Lower leg skin (tissue), 4 donors: ENCODE results near the gene PSG11. TPM values are rescaled to one million over a fixed set of nuclear protein-coding genes. Genes with fewer than 3 reads are reported as not detected.
"Not testable (repeated sequence)": the region's sequence is repeated elsewhere in the genome, so short reads cannot be mapped to it uniquely, and the experiment has no call there.

Experiments
- DNase-seq, 2 donors: peaks; one replicate each; pipeline ENCODE4 v3.0.0-alpha.2; 2019; ENCODE audit warnings: low spot score in 2 of 2
- H3K4me3 ChIP-seq: fragments of 200-600 bp; sonication (generic); 2 replicates; pipeline ENCODE4 v1.5.1; 2017; ENCODE audit warnings: mild to moderate bottlenecking, low read depth; ENCODE audit not compliant: poor library complexity, severe bottlenecking
- POLR2A ChIP-seq, 2 donors: fragments of 450-650 bp; IDR thresholded peaks; one replicate each; pipeline ENCODE4 v1.6.1; 2016 to 2017; ENCODE audit warnings: antibody characterized with exemption in 2 of 2, mild to moderate bottlenecking in 1 of 2, moderate library complexity in 1 of 2
- WGBS, 2 donors: methylation state at CpG; one replicate each; pipeline ENCODE4 v1.1.5; 2018; 5-methylcytosine and 5-hydroxymethylcytosine counted together
- intact Hi-C: fragments of 100-400 bp; cut with DNase I; formaldehyde crosslinking; loops from one replicate; pipeline ENCODE4 v1.15.0; 2023; ENCODE audit warnings: low total_unique reads
- total RNA-seq, 4 donors: library from RNA; depleted of rRNA; stranded (reverse); fragments of >200 nt; gene quantifications; one replicate each; pipeline ENCODE4 v1.1.0, GENCODE V29; 2016
- TF ChIP-seq, protein P1 (sequence below), 3 donors: fragments of 450-650 bp; IDR thresholded peaks; one replicate each; pipeline ENCODE4 v1.5.1; 2016; ENCODE audit warnings: antibody characterized with exemption in 3 of 3, mild to moderate bottlenecking in 3 of 3, moderate library complexity in 2 of 3

PSG11 gene
- total RNA-seq, 4 donors from 2014 or later: not detected

DNA sequence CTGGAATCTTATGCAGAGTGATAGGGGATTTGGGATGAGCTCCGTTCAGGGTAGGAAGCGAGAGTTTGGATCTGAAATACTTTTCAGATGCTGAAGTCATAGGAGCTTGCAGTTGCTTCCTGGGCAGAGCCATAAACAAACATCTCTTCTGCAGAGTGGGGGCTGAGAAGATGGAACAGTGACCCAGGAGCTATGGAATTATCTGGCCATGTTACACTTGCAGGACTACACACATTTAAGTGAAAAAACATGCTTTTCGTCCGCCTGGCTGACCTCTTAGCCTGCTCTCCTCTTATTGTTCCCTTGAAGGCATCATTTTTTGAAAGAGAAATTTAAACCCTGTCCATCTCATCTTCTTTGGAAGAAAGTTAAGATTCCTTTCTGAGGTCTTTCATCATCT, 40.7 kb downstream of the PSG11 start:
- intact Hi-C loops: no loop called here
- WGBS, 2 donors: 68 to 73% methylated on average over 4 of the region's 4 CpGs
- DNase-seq: no peak
- TF ChIP-seq, protein P1, sequence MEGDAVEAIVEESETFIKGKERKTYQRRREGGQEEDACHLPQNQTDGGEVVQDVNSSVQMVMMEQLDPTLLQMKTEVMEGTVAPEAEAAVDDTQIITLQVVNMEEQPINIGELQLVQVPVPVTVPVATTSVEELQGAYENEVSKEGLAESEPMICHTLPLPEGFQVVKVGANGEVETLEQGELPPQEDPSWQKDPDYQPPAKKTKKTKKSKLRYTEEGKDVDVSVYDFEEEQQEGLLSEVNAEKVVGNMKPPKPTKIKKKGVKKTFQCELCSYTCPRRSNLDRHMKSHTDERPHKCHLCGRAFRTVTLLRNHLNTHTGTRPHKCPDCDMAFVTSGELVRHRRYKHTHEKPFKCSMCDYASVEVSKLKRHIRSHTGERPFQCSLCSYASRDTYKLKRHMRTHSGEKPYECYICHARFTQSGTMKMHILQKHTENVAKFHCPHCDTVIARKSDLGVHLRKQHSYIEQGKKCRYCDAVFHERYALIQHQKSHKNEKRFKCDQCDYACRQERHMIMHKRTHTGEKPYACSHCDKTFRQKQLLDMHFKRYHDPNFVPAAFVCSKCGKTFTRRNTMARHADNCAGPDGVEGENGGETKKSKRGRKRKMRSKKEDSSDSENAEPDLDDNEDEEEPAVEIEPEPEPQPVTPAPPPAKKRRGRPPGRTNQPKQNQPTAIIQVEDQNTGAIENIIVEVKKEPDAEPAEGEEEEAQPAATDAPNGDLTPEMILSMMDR (IDR thresholded peaks at IDR 0.05): no peak
- no peak for TF ChIP-seq POLR2A (IDR thresholded peaks at IDR 0.05)
- no peak overlapping the region for H3K4me3 ChIP-seq

DNA sequence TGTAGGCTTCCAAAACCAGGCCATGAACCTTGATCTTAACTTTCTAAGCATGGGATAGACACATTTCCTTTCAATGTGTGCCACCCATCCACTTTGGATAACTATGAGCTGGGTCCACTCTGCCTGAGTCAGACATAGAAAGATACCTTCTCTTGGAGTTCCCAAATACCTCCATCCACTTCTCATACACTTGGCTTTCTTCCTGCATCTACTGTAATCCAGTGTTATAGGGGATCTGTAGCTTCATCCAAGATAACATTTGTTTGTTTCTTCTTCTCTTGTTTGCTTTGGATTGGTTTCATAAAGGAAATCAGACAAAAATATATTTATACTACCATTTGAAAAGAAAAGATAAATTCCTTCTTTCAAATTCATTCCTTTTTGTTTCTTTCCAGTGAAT, 44.2 kb downstream of the PSG11 start:
- intact Hi-C loops, DNase-seq: not testable (repeated sequence)

DNA sequence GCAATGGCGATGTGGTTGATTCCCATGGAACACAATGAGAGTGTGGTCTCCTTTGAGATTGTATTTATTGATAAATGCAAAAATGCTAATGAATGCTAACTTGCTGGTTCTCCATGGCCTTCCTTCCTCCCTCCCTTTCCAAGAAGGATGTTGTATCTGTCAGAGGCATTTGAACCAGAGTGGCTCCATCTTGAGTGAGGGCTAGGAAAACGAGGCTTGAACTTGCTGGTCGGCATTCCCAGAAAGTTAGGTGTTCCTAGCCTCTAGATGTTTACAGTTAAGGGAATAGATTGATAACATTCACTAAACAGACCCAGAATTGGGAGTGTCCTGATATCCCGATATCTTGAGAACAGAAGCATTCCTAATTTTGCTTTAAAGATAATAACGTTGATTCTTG, 54.8 kb downstream of the PSG11 start:
- intact Hi-C loops, H3K4me3 ChIP-seq, DNase-seq: not testable (repeated sequence)
- WGBS, 2 donors: 85 to 89% methylated on average over 5 of the region's 5 CpGs

More for the DNA sequence above, 44.2 kb downstream of the PSG11 start:
- H3K4me3 ChIP-seq: not testable (repeated sequence)

DNA sequence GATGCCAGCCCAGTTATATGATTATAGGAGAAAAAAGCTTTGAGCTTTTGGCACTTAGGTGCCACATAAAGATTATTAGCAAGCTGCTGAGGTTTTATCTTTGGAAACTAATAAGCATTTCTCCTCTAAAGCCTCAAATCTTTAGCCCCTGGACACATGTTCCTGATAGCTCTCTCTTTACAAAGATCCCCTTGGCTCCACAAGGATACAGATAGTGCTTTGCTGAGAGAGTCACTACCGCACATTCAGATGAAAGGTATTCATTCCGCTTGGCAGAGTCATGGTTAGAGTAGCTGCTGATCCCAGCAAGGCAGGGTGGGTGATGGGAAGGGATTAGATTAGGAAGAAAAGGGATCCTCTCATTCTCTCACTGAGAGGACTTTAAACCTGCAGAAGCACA, 61.1 kb downstream of the PSG11 start:
- no peak for DNase-seq
- no peak overlapping the region for H3K4me3 ChIP-seq
- intact Hi-C loops: no loop called here
- TF ChIP-seq, protein P1 (IDR thresholded peaks at IDR 0.05): no peak
- TF ChIP-seq POLR2A (IDR thresholded peaks at IDR 0.05): no peak
- 49 to 55% methylated on average over 2 of the region's 2 CpGs for WGBS, 2 donors

DNA sequence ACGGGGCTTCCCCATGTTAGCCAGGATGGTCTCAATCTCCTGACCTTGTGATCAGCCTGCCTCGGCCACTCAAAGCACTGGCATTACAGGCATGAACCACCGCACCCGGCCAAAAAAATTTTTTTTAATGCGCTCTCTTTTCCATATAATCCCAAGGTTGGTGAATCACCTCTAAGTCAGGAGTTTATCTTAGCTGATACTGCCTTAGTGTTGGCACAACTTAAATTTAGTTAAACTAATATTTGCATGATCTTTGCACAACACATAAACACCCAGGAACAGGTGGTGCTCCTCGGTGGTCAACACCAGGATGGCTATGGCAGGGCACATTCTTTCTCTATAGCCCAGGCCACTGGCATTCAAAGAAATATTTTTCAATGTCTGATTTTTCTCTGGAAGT, 65.2 kb downstream of the PSG11 start:
- WGBS, 2 donors: 89 to 92% methylated on average over 6 of the region's 6 CpGs
- no peak for TF ChIP-seq POLR2A (IDR thresholded peaks at IDR 0.05)
- TF ChIP-seq, protein P1 (IDR thresholded peaks at IDR 0.05): no peak
- intact Hi-C loops: no loop called here
- H3K4me3 ChIP-seq: no peak overlapping the region
- DNase-seq: no peak

Other genes with a start within 250 kb of the PSG11 start
- not detected for gene PSG1, start 146.8 kb downstream of the PSG11 start, total RNA-seq
- gene PSG6, start 108.6 kb downstream of the PSG11 start, total RNA-seq: 1 to 10 TPM in 1 of 4 donors, not detected in 3; 1.9 TPM
- gene PSG7, start 89.3 kb downstream of the PSG11 start, total RNA-seq: 1 to 10 TPM in 2 of 4 donors, under 1 TPM in 2; 0.25 to 7.4 (median 1.8) TPM
- gene PSG2, start 56.2 kb upstream of the PSG11 start, total RNA-seq: 1 to 10 TPM in 1 of 4 donors, under 1 TPM in 1, not detected in 2; 0.65 to 1.3 TPM
- gene PSG5, start 160.1 kb upstream of the PSG11 start, total RNA-seq: 10 to 100 TPM in 1 of 4 donors, 1 to 10 TPM in 3; 1.5 to 11.2 (median 2.0) TPM
- 10 to 100 TPM in 1 of 4 donors, 1 to 10 TPM in 3; 3.5 to 21.8 (median 8.9) TPM for gene PSG4, start 179.2 kb upstream of the PSG11 start, total RNA-seq
- gene PSG9, start 243.1 kb upstream of the PSG11 start, total RNA-seq: not detected